Esophagus squamous epithelium (tissue), 5 donors: Measurements from ENCODE around the gene ETS1. TPM values are rescaled to one million over a fixed set of nuclear protein-coding genes. Genes with fewer than 3 reads are reported as not detected.

Experiments
- DNase-seq: peaks from one replicate; lab custom pipeline; 2025; lab: John Stamatoyannopoulos, UW
- H3K27ac ChIP-seq, 4 donors: fragments of 200-600 bp; sonication (generic); one replicate each; pipeline ENCODE4 v1.5.1; 2016 to 2019; ENCODE audit warnings: mild to moderate bottlenecking in 1 of 4
- H3K27me3 ChIP-seq, 4 donors: fragments of 200-600 bp; sonication (generic); 1 replicate in 3 of 4; 2 replicates in 1 of 4; pipeline versions ENCODE4 v1.5.1 to v1.6.0; 2017 to 2021; ENCODE audit warnings: antibody characterized with exemption in 1 of 4
- H3K36me3 ChIP-seq, 3 donors: fragments of 200-600 bp; sonication (generic); one replicate each; pipeline ENCODE4 v1.5.1; 2016 to 2019
- H3K4me1 ChIP-seq, 3 donors: fragments of 200-600 bp; sonication (generic); one replicate each; pipeline ENCODE4 v1.5.1; 2017 to 2019
- H3K4me3 ChIP-seq, 4 donors: fragments of 200-600 bp; sonication (generic); 1 replicate in 3 of 4; 2 replicates in 1 of 4; pipeline ENCODE4 v1.5.1; 2016 to 2019; ENCODE audit warnings: mild to moderate bottlenecking in 2 of 4, moderate library complexity in 1 of 4
- H3K9me3 ChIP-seq, 3 donors: fragments of 200-600 bp; sonication (generic); one replicate each; pipeline ENCODE4 v1.5.1; 2016 to 2019
- CTCF ChIP-seq, 6 experiments: fragments of 450-650 bp in 4 of 6; fragments of 200-600 bp in 2 of 6; sonication (generic) in 2 of 6; IDR thresholded peaks; one replicate each; pipeline ENCODE4 v1.5.1; 2016 to 2019; ENCODE audit warnings: antibody characterized with exemption in 6 of 6, mild to moderate bottlenecking in 4 of 6, moderate library complexity in 4 of 6
- POLR2A ChIP-seq, 4 donors: fragments of 450-650 bp; IDR thresholded peaks; one replicate each; pipeline ENCODE4 v1.6.1; 2017; ENCODE audit warnings: antibody characterized with exemption in 4 of 4, mild to moderate bottlenecking in 4 of 4, moderate library complexity in 3 of 4
- WGBS, 2 donors: methylation state at CpG; one replicate each; pipeline ENCODE4 v1.1.5; 2018; 5-methylcytosine and 5-hydroxymethylcytosine counted together
- intact Hi-C: fragments of 100-400 bp; cut with DNase I; formaldehyde crosslinking; loops from one replicate; pipeline ENCODE4 v1.15.0; 2022
- total RNA-seq, 4 donors: library from RNA; depleted of rRNA; stranded (reverse); fragments of >200 nt; gene quantifications; one replicate each; pipeline ENCODE4 v1.1.0, GENCODE V29; 2016
- donor health status: DM: yes; HTN: yes; CAD: no.

Gene ETS1
- total RNA-seq, 4 donors from 2014 or later = 3.4 to 37.0 (median 16.4) TPM

GRCh38 chr11:128474036-128474874 is 113.1 kb downstream of the ETS1 start:
- TF ChIP-seq POLR2A (IDR thresholded peaks at IDR 0.05) (no peak), CTCF (IDR thresholded peaks at IDR 0.05) (no peak)
- DNase-seq = no peak
- H3K27ac ChIP-seq = peak overlapping the region in 3 of 4 donors; percentile 48 to 65 (median 50)
- 60 to 66% methylated on average over 8 of the region's 8 CpGs for WGBS, 2 donors
- H3K4me3 ChIP-seq = no peak overlapping the region
- H3K27me3 ChIP-seq = no peaks in the 10 kb centered on the region
- peaks cover 0 to 68% (median 24%) of the 10 kb centered on the region in 3 donors for H3K4me1 ChIP-seq
- no peaks in the 10 kb centered on the region for H3K9me3 ChIP-seq
- intact Hi-C loops = no loop called here
- peaks cover 0 to 27% (median 0%) of the 10 kb centered on the region in 3 donors for H3K36me3 ChIP-seq

DNA sequence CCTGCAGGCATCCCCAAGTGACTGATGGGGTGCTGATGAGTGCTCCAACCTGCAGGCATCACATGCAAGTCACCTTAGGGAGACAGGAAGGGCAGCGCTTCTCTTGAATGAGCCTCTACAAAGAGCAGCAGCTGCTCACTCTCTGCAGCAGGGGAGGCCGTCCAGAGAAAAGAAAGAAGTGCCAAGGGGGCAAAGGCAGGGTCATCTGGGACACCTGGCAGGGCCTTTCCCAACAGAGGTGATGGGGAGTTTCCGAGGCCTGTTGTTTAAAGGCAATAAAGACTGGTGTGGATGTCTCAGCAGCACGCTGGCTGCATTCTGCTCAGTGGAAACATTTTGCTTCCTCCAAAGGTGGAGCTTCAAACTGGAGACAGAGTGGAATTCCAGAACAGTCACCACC is 113.7 kb downstream of the ETS1 start:
- H3K4me1 ChIP-seq = peaks cover 3 to 66% (median 24%) of the 10 kb centered on the region in 3 donors

GRCh38 chr11:128472128-128473089 is 114.9 kb downstream of the ETS1 start:
- Histone ChIP-seq H3K36me3 (peaks cover 0 to 19% (median 0%) of the 10 kb centered on the region in 3 donors), H3K27ac (peak overlapping the region in 3 of 4 donors; percentile 16 to 65 (median 45)), H3K4me3 (peak overlapping the region in 1 of 4 donors; percentile 7), H3K27me3 (no peaks in the 10 kb centered on the region), H3K4me1 (peaks cover 3 to 67% (median 34%) of the 10 kb centered on the region in 3 donors), H3K9me3 (no peaks in the 10 kb centered on the region)
- no peak for TF ChIP-seq POLR2A (IDR thresholded peaks at IDR 0.05)
- no peak for TF ChIP-seq CTCF (IDR thresholded peaks at IDR 0.05)
- intact Hi-C loops = no loop called here
- WGBS, 2 donors = 59 to 72% methylated on average over 11 of the region's 11 CpGs
- DNase-seq = no peak

More for the DNA sequence above, 113.7 kb downstream of the ETS1 start:
- TF ChIP-seq POLR2A (IDR thresholded peaks at IDR 0.05) (no peak), CTCF (IDR thresholded peaks at IDR 0.05) (no peak)
- Histone ChIP-seq H3K27me3 (no peaks in the 10 kb centered on the region), H3K4me3 (no peak overlapping the region), H3K27ac (peak overlapping the region in 3 of 4 donors; percentile 47 to 65 (median 48)), H3K9me3 (no peaks in the 10 kb centered on the region), H3K36me3 (peaks cover 0 to 22% (median 0%) of the 10 kb centered on the region in 3 donors)
- no peak for DNase-seq
- 64 to 86% methylated on average over 2 to 4 of the region's 4 CpGs for WGBS, 2 donors
- intact Hi-C loops = no loop called here

- DNase-seq = no peak
- H3K4me1 ChIP-seq = peaks cover 3 to 73% (median 41%) of the 10 kb centered on the region in 3 donors
- intact Hi-C loops = no loop called here
- TF ChIP-seq POLR2A (IDR thresholded peaks at IDR 0.05) (peak in 1 of 4 donors; percentile 22), CTCF (IDR thresholded peaks at IDR 0.05) (no peak)
- H3K9me3 ChIP-seq = no peaks in the 10 kb centered on the region
- no peak overlapping the region for H3K4me3 ChIP-seq
- 46 to 78% methylated on average over 3 of the region's 3 CpGs for WGBS, 2 donors
- peaks cover 0 to 11% (median 0%) of the 10 kb centered on the region in 3 donors for H3K36me3 ChIP-seq
- no peaks in the 10 kb centered on the region for H3K27me3 ChIP-seq
- H3K27ac ChIP-seq = peak overlapping the region in 2 of 4 donors; percentile 15 to 63
Measured at GRCh38 chr11:128471138-128471661, 116.2 kb downstream of the ETS1 start.
